Neural crest cell (in vitro differentiated cells): ENCODE data around the gene PSMD6. TPM values are rescaled to one million over a fixed set of nuclear protein-coding genes. Genes with fewer than 3 reads are reported as not detected.

Experiments
- DNase-seq: peaks from one replicate; pipeline ENCODE4 v3.0.0; 2021; ENCODE audit warnings: low read depth, mixed read lengths, low spot score
- H3K27ac Mint-ChIP-seq: one replicate; pipeline ENCODE4 v1.8.0; 2021; ENCODE audit warnings: mild to moderate bottlenecking, mixed read lengths; ENCODE audit not compliant: unreplicated experiment
- H3K27me3 Mint-ChIP-seq: 2 replicates; pipeline ENCODE4 v1.8.0; 2021; ENCODE audit warnings: low read depth, mild to moderate bottlenecking, mixed read lengths
- H3K36me3 Mint-ChIP-seq: 2 replicates; pipeline ENCODE4 v1.8.0; 2021; ENCODE audit warnings: low read depth, mild to moderate bottlenecking, mixed read lengths
- H3K4me1 Mint-ChIP-seq: 2 replicates; pipeline ENCODE4 v1.8.0; 2021; ENCODE audit warnings: mixed read lengths
- H3K4me3 Mint-ChIP-seq: one replicate; pipeline ENCODE4 v1.8.0; 2021; ENCODE audit warnings: mild to moderate bottlenecking, mixed read lengths
- H3K9me3 Mint-ChIP-seq: 2 replicates; pipeline ENCODE4 v1.8.0; 2021; ENCODE audit warnings: mixed read lengths
- total RNA-seq: library from RNA; stranded (reverse); gene quantifications from 2 replicates; pipeline ENCODE4 v1.2.1, GENCODE V29; 2021
- TF ChIP-seq, protein P1 (sequence below): fragments of 200-600 bp; sonication (generic); conservative IDR thresholded peaks from 2 replicates; pipeline ENCODE4 v1.5.0; 2021; ENCODE audit warnings: antibody characterized with exemption, mild to moderate bottlenecking

The PSMD6 gene
- total RNA-seq, 1 donor from 2014 or later: 103 TPM

DNA sequence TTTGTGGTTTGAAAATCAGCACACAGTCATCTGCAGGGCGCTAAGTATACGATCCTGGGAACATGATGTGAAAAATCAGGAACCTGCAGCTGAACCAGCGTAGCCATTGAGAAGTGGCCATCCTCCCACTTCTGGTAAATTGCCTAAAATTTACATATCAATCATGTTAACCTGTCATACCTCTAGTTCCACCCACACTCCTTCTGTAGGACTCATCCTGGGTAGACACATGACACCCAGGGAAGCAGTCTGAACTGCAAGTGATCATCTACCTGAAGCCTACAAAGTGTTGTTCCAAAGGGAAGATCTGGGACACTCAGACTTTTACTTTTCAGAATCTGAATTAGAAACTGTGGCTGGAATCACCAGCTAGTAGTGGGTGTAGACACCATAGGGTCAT is 5.5 kb upstream of the PSMD6 start:
- Mint-ChIP-seq H3K27ac (no peak overlapping the region), H3K4me3 (no peak overlapping the region), H3K4me1 (peaks cover 34% of the 10 kb centered on the region), H3K36me3 (peaks cover 2% of the 10 kb centered on the region), H3K9me3 (no peaks in the 10 kb centered on the region), H3K27me3 (peaks cover 2% of the 10 kb centered on the region)
- DNase-seq: no peak
- TF ChIP-seq, protein P1, sequence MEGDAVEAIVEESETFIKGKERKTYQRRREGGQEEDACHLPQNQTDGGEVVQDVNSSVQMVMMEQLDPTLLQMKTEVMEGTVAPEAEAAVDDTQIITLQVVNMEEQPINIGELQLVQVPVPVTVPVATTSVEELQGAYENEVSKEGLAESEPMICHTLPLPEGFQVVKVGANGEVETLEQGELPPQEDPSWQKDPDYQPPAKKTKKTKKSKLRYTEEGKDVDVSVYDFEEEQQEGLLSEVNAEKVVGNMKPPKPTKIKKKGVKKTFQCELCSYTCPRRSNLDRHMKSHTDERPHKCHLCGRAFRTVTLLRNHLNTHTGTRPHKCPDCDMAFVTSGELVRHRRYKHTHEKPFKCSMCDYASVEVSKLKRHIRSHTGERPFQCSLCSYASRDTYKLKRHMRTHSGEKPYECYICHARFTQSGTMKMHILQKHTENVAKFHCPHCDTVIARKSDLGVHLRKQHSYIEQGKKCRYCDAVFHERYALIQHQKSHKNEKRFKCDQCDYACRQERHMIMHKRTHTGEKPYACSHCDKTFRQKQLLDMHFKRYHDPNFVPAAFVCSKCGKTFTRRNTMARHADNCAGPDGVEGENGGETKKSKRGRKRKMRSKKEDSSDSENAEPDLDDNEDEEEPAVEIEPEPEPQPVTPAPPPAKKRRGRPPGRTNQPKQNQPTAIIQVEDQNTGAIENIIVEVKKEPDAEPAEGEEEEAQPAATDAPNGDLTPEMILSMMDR: no peak

DNA sequence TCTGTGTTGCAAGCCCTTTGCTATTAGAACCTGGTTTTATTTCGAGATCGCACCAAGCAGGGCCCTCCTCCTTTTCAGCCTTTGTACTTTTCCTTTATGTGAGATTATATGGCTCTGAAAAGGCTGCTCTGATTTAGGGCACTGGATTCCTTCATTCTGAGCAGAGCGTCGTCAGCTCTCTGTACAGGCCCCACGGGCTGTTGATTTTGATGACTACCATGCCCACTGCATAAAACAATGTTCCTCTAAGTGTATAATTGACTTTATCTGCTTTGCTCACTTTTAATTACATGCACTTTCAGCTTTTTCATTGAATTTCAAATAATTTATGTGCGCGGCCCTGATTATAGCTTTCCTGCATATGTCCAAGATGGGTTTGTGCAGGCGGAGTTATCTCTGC is 4.4 kb upstream of the PSMD6 start:
- no peaks in the 10 kb centered on the region for H3K9me3 Mint-ChIP-seq
- peaks cover 2% of the 10 kb centered on the region for H3K27me3 Mint-ChIP-seq
- DNase-seq: no peak
- H3K27ac Mint-ChIP-seq: peak overlapping the region; percentile 19
- TF ChIP-seq, protein P1: no peak
- H3K36me3 Mint-ChIP-seq: peaks cover 2% of the 10 kb centered on the region
- peaks cover 36% of the 10 kb centered on the region for H3K4me1 Mint-ChIP-seq
- peak overlapping the region; percentile 19 for H3K4me3 Mint-ChIP-seq

DNA sequence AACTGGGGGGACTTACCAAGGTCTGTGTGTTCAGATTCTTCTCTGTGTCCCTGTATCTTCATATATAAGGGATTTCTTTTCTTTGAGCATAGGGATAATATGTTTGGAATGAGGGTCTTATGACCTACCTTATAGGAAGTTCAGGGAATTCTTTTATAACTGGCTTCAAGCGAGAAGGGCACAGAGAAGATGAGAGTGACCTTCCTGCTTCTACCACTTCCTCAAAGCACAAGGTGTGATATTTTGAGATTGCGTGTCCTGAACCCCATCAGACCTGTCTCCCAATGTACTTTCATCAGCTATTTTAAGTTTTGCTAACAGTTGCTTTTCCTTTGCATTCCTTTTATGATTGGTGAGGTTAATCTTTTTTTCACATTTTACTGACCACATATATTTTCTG is 3.1 kb upstream of the PSMD6 start:
- Mint-ChIP-seq H3K27ac (no peak overlapping the region), H3K36me3 (peaks cover 5% of the 10 kb centered on the region), H3K4me3 (peak overlapping the region; percentile 69), H3K27me3 (peaks cover 2% of the 10 kb centered on the region), H3K9me3 (no peaks in the 10 kb centered on the region), H3K4me1 (peaks cover 37% of the 10 kb centered on the region)
- DNase-seq: no peak
- TF ChIP-seq, protein P1: no peak

DNA sequence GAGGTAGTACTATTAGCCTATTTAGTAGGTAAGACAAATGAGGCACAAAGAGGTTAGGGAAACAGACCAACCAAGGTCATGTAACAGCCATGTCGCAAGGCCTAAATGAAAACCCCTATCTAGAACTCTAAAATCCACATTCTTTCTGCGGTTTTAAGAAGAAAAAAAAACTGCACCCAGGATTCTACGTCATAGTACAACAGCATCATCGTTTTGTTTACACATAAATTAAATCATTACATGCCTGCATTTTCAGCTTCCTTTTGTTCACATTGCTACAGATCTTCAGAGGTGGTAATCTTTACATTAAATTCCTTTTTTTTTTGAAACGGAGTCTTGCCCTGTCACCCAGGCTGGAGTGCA is 548 bp upstream of the PSMD6 start:
- DNase-seq: no peak
- H3K9me3 Mint-ChIP-seq: no peaks in the 10 kb centered on the region
- TF ChIP-seq, protein P1: no peak
- no peak overlapping the region for H3K27ac Mint-ChIP-seq
- H3K36me3 Mint-ChIP-seq: peaks cover 5% of the 10 kb centered on the region
- H3K4me1 Mint-ChIP-seq: peaks cover 34% of the 10 kb centered on the region
- H3K4me3 Mint-ChIP-seq: peak overlapping the region; percentile 89
- H3K27me3 Mint-ChIP-seq: peaks cover 2% of the 10 kb centered on the region

DNA sequence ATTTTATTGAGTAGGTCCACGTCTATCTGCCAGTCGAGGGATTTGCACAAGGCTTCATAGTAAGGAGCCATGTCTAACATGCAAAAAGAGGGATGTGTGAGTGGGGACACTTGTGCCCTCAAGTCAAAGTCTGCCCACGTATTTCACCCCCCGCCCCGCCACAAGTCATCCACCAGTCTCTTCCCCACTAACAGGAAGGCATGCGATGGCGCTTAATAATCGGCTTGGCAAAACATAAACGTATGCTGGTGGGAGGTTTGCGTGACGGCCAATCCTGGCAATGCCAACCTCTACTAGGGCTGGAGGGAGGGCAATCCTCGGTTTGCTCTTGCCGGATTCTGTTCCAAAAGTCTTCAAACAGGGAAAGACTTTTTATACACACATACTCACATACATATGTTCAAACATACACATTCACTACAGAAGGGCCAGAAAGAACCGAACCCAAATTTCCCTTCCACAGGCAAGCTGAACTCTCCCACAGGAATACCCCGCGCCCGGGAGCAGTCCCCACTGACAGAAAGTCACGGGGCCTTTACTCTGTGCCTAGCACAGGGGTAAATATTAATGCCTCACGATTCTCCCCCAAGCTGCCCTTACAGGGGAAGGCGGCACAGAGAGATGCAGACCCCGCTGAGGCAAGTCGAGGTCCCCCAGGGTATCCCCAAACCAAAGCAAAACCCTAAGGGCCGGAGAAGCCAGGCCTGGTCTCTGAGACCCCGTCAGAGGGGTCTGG is 675 bp downstream of the PSMD6 start:
- H3K36me3 Mint-ChIP-seq: peaks cover 8% of the 10 kb centered on the region
- no peak for DNase-seq
- peak overlapping the region; percentile 89 for H3K4me3 Mint-ChIP-seq
- TF ChIP-seq, protein P1: no peak
- peak overlapping the region; percentile 91 for H3K27ac Mint-ChIP-seq
- no peaks in the 10 kb centered on the region for H3K27me3 Mint-ChIP-seq
- peaks cover 28% of the 10 kb centered on the region for H3K4me1 Mint-ChIP-seq
- no peaks in the 10 kb centered on the region for H3K9me3 Mint-ChIP-seq
